Ovary (tissue), 9 donors: ENCODE measurements around the gene MAP2K7. TPM values are rescaled to one million over a fixed set of nuclear protein-coding genes. Genes with fewer than 3 reads are reported as not detected.

Experiments used
- DNase-seq, 5 donors: peaks; one replicate each; pipeline ENCODE4 v3.0.0-alpha.2; 2019 to 2020
- H3K27ac ChIP-seq, 2 donors: fragments of 200-600 bp; one replicate each; pipeline versions ENCODE4 v1.5.1 to v1.8.0; 2019 to 2022
- H3K27me3 ChIP-seq: fragments of 200-600 bp; one replicate; pipeline ENCODE4 v1.8.0; 2022
- H3K36me3 ChIP-seq: fragments of 200-600 bp; sonication (generic); one replicate; pipeline ENCODE4 v1.5.1; 2019
- H3K4me1 ChIP-seq: one replicate; pipeline ENCODE4 v1.8.1; 2013; ENCODE audit warnings: mild to moderate bottlenecking, moderate library complexity; ENCODE audit not compliant: insufficient read depth
- H3K4me3 ChIP-seq: fragments of 200-600 bp; sonication (generic); one replicate; pipeline ENCODE4 v1.5.1; 2017
- H3K9me3 ChIP-seq, 2 donors: fragments of 200-600 bp in 1 of 2; sonication (generic) in 1 of 2; one replicate each; pipeline versions ENCODE4 v1.5.1 to v1.8.1; 2013 to 2019; ENCODE audit warnings: mild to moderate bottlenecking in 1 of 2, moderate library complexity in 1 of 2
- EP300 ChIP-seq: sonication (generic); formaldehyde crosslinking; IDR thresholded peaks from one replicate; pipeline ENCODE4 v1.6.1; 2017; ENCODE audit warnings: antibody characterized with exemption
- POLR2A ChIP-seq: fragments of 450-650 bp; IDR thresholded peaks from one replicate; pipeline ENCODE4 v1.6.1; 2017; ENCODE audit warnings: antibody characterized with exemption, mild to moderate bottlenecking, moderate library complexity
- WGBS, 3 donors: extraction: QIAGEN DNeasy Blood & Tissue Kit in 1 of 3; methylation state at CpG; one replicate each; pipeline versions ENCODE4 v1.1.5 to v1.1.7; 2013 to 2017; 5-methylcytosine and 5-hydroxymethylcytosine counted together
- intact Hi-C, 4 donors: fragments of 100-400 bp; cut with DNase I; formaldehyde crosslinking; loops; one replicate each; pipeline versions ENCODE4 v1.11.0 to v1.15.1; 2022 to 2023
- polyA plus RNA-seq, 2 donors: library from polyadenylated mRNA; stranded (reverse); fragments of 200-250 nt in 1 of 2; fragments of 350-450 nt in 1 of 2; fragmentation: Illumina TruSeq in 1 of 2; extraction: RNeasy Lipid Tissue Mini Kit (QIAGEN cat#74804) in 1 of 2; gene quantifications; one replicate each; pipeline ENCODE4 v1.2.3, GENCODE V29; 2013 to 2014
- total RNA-seq, 7 donors: library from RNA; depleted of rRNA in 2 of 7; stranded (reverse); fragments of >200 nt in 2 of 7; fragmentation: NEBNext Ultra II Directional in 3 of 7; extraction: Animal tissue kit (Norgen Biotek cat#: 25700) in 3 of 7; gene quantifications; one replicate each; pipeline versions ENCODE4 v1.1.0 to v1.2.4, GENCODE V29; 2016 to 2023
- TF ChIP-seq, protein P1 (sequence below), 3 donors: fragments of 450-650 bp in 2 of 3; fragments of 200-600 bp in 1 of 3; IDR thresholded peaks; one replicate each; pipeline versions ENCODE4 v1.5.1 to v1.8.0; 2016 to 2022; ENCODE audit warnings: antibody characterized with exemption in 3 of 3, mild to moderate bottlenecking in 1 of 3
- donor health status: DM: no; HTN: no; CAD: no; lungs with moderate emphysema.
- donor health status: DM: no; HTN: no; CAD: no.
- donor health status: Bipolar disorder and iron deficiency.
- donor health status: DM: yes; HTN: yes; CAD: no.
- donor health status: DM: no; HTN: no; CAD: no.
- donor health status: DM: yes; HTN: yes; CAD: no.

The MAP2K7 gene
- total and polyA plus RNA-seq, 9 donors = 6.3 to 35.5 (median 26.3) TPM

DNA sequence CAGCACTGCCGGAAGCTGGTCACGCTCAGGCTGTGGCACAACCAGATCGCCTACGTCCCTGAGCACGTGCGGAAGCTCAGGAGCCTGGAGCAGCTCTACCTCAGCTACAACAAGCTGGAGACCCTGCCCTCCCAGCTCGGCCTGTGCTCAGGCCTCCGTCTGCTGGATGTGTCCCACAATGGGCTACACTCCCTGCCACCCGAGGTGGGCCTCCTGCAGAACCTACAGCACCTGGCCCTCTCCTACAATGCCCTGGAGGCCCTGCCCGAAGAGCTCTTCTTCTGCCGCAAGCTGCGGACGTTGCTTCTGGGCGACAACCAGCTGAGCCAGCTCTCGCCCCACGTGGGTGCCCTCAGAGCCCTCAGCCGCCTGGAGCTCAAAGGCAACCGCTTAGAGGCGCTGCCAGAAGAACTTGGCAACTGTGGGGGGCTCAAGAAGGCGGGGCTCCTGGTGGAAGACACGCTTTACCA is 3.2 kb upstream of the MAP2K7 start:
- Histone ChIP-seq H3K27ac (no peak overlapping the region), H3K4me1 (peaks cover 9% of the 10 kb centered on the region), H3K36me3 (no peaks in the 10 kb centered on the region), H3K4me3 (no peak overlapping the region), H3K27me3 (no peaks in the 10 kb centered on the region), H3K9me3 (no peaks in the 10 kb centered on the region)
- TF ChIP-seq POLR2A = no peak
- TF ChIP-seq EP300 = no peak
- TF ChIP-seq, protein P1, sequence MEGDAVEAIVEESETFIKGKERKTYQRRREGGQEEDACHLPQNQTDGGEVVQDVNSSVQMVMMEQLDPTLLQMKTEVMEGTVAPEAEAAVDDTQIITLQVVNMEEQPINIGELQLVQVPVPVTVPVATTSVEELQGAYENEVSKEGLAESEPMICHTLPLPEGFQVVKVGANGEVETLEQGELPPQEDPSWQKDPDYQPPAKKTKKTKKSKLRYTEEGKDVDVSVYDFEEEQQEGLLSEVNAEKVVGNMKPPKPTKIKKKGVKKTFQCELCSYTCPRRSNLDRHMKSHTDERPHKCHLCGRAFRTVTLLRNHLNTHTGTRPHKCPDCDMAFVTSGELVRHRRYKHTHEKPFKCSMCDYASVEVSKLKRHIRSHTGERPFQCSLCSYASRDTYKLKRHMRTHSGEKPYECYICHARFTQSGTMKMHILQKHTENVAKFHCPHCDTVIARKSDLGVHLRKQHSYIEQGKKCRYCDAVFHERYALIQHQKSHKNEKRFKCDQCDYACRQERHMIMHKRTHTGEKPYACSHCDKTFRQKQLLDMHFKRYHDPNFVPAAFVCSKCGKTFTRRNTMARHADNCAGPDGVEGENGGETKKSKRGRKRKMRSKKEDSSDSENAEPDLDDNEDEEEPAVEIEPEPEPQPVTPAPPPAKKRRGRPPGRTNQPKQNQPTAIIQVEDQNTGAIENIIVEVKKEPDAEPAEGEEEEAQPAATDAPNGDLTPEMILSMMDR (IDR thresholded peaks at IDR 0.05) = no peak
- intact Hi-C loops = no loop called here
- DNase-seq = peak in 2 of 5 donors; percentile 32 to 38
- 70 to 82% (median 75%) methylated on average over 21 of the region's 21 CpGs for WGBS, 3 donors

DNA sequence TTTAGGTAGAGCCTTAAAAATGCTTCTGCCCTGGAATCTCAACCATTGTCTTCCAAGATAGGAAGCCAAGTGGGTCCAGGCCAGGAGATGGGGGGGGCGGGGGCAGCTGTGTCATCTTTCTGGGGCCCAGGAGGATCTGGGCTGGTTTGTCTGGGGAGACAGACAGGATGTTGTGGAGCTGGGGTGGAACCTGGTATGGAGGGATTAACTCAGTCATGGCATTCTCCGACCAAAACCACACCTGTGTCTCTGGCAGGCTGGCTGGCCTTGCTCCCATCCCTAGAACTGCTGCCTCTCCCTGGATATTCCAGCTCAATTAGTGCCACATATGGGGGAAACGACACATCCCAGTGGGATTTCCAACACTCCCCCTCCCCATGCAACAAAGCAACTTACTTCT is 2.7 kb upstream of the MAP2K7 start:
- no peak for DNase-seq
- H3K4me1 ChIP-seq = peaks cover 12% of the 10 kb centered on the region
- no peak overlapping the region for H3K27ac ChIP-seq
- WGBS, 3 donors = 71 to 84% (median 75%) methylated on average over 3 of the region's 3 CpGs
- H3K36me3 ChIP-seq = no peaks in the 10 kb centered on the region
- TF ChIP-seq, protein P1 (IDR thresholded peaks at IDR 0.05) = no peak
- TF ChIP-seq EP300 (no peak), POLR2A (no peak)
- H3K9me3 ChIP-seq = no peaks in the 10 kb centered on the region
- intact Hi-C loops = no loop called here
- no peak overlapping the region for H3K4me3 ChIP-seq
- H3K27me3 ChIP-seq = no peaks in the 10 kb centered on the region

DNA sequence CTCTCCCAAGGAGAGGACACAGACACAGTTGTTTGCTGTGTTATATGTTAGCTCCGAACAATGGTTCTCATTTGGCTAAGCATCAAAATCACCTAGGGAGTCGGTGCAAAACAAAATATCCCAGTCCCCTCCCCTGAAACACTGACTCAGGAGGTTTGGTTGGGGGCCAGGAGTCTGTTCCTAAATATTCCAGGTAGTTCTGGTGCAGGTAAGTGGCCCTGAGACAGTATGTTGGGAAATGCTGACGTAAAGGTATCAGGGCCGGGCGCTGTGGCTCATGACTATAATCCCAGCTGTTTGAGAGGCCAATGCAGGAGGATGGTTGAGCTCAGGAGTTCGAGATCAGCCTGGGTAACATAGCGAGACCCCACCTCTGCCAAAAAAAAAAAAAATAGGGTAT is 2.3 kb upstream of the MAP2K7 start:
- intact Hi-C loops = no loop called here
- no peak overlapping the region for H3K4me3 ChIP-seq
- H3K27ac ChIP-seq = no peak overlapping the region
- H3K27me3 ChIP-seq = no peaks in the 10 kb centered on the region
- TF ChIP-seq POLR2A = no peak
- TF ChIP-seq, protein P1 (IDR thresholded peaks at IDR 0.05) = no peak
- TF ChIP-seq EP300 = no peak
- H3K9me3 ChIP-seq = no peaks in the 10 kb centered on the region
- 89 to 92% (median 89%) methylated on average over 7 of the region's 7 CpGs for WGBS, 3 donors
- DNase-seq = no peak
- no peaks in the 10 kb centered on the region for H3K36me3 ChIP-seq
- peaks cover 13% of the 10 kb centered on the region for H3K4me1 ChIP-seq

DNA sequence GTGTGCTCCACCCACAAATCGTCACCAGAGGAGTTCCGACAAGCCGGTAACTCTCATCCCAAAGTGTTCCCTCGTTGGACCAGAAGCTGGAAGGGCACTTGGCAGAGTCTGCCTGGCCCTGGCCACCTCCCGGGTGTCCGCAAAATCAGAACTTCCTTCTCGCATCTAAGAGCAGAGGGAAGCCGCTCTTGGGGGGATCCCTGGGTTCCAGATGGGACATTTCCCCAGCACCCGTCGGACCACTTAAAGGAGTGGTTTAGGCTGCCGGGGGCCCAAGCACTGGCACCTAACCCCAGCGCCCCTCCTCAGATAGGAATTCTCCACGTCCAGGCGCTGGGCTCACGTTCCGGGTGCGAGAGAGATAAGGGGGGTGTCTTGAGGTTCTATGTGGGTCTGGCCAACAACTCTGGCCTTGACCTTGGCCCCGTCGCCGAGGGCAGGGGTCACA is 857 bp upstream of the MAP2K7 start:
- no peak for DNase-seq
- Histone ChIP-seq H3K27ac (peak overlapping the region; percentile 5 to 50), H3K4me1 (peaks cover 13% of the 10 kb centered on the region), H3K36me3 (no peaks in the 10 kb centered on the region), H3K27me3 (no peaks in the 10 kb centered on the region), H3K4me3 (peak overlapping the region; percentile 51), H3K9me3 (no peaks in the 10 kb centered on the region)
- TF ChIP-seq, protein P1 (IDR thresholded peaks at IDR 0.05) = no peak
- TF ChIP-seq EP300 (no peak), POLR2A (no peak)
- intact Hi-C loops = no loop called here
- 7 to 8% (median 8%) methylated on average over 19 to 20 of the region's 20 CpGs for WGBS, 3 donors
